T-helper 9 cell (primary cell): Measurements from ENCODE around the gene ITSN1.
A peak's percentile ranks its signal among the peaks of the same experiment; 100 is the strongest.
"Not testable (repeated sequence)": the region's sequence is repeated elsewhere in the genome, so short reads cannot be mapped to it uniquely, and the experiment has no call there.

Source experiments
- DNase-seq: peaks from one replicate; pipeline ENCODE4 v3.0.0-alpha.2; 2020

The ITSN1 gene

DNA sequence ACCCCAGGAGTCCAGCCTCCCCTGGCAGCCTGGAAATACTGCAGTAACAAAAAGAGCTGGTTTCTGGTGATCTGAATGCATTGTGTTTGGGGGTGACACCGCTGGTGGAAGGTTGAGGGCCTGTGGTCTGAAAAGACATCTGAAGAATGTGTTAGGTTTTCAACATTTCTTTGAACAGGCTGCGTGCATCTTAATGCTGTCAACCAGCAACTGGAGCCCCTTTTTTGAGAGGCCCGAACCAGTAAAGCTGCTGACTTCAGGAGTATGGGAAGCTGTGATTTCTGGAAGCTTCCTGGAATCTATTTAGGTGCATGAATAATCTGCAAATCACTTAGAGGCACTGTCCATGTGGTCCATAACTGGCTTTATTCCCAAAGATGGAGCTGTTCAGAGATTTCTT is 256.3 kb downstream of the ITSN1 start:
- DNase-seq = no peak

DNA sequence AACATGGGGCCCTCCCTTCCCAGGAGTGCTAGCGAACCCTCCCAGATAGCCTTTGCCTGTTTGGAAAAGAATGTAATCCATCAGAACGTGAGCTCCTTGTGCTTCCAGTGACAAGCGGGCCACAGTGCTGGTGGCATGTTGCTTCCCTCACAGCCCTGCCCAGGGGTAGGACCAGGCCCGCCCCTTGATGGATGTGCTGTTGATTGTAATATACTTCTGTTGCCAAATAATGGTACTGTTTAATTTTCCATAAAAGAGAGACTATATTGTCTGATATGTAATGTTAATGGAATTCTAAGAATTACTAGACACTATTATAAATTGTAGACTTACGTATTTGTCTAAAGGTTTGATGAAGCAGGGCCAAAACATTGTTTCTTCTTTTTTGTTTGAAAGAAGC is 256.9 kb downstream of the ITSN1 start:
- no peak for DNase-seq

DNA sequence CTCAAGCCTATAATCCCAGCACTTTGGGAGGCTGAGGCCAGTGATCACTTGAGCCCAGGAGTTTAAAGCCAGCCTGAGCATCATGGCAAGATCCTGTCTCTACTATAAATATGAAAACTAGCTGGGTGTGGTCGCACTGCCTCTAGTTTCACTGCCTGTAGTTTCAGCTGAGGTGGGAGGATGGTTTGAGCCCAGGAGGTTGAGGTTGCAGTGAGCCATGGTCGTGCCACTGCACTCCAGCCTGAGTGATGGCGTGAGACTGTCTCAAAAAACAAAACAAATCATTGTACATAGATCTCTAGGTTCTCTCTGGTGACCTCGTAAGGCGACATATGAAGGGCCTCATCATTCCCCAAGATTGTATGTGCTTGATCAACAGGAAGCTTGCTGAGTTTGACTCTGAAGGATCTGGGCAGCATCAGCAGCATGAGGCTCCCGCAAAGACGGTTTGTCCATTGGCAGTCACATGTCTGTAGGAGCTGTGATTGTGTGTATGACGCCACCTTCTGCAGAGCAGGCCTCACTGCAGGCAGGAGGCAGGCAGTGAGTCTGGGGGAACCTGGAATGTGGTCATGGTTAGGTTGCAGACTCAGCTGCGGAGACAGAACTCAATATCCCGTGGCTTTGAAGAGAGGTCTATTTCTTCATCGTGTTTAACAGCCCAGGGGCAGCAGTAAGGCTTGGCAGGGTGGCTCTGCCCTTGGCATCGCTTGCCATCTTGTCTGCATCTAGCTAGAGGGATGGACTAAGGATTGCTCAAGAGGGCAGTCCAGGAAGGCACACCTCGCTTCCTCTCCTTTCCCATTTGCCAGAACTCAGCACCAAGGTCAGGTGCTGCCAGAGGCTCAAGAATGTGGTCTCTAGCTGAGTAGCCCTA is 259.3 kb downstream of the ITSN1 start:
- DNase-seq = no peak

DNA sequence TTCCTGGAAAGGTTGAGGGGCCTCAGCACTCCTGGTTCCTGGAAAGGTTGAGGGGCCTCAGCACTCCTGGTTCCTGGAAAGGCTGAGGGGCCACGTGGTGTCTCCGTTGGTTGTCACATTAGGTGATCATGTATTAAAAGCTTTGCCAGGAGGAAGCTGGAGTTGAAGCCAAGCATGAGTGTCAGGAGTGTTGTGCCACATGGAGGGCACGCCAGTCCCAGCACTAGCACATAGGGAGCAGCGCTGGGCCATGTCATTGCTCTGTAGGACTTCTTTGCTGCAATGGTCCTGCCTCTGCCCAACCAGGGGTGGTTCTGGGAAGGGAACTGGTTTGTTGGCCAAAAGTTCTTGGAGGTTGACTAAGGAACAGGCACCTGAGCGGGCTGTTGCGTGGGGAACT is 260.0 kb downstream of the ITSN1 start:
- no peak for DNase-seq

DNA sequence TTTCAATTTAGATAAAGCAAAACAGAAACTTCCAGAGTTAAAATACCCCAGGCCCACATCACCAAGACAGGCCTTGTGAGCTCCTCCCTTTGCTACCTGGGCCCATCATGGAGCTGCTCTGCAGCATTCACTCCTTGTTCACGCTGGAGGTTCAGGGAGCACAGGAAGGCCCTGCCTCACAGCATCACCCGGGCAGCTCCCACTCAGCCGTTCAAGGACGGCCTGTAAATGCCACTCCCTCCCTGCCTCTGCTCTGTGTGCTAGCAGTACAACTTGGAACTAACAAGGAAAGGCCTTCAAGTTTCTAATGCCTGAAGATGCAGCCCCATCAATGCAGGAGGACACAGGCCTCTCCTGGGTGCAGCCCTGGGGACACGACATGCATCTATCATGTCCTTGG is 261.7 kb downstream of the ITSN1 start:
- no peak for DNase-seq

DNA sequence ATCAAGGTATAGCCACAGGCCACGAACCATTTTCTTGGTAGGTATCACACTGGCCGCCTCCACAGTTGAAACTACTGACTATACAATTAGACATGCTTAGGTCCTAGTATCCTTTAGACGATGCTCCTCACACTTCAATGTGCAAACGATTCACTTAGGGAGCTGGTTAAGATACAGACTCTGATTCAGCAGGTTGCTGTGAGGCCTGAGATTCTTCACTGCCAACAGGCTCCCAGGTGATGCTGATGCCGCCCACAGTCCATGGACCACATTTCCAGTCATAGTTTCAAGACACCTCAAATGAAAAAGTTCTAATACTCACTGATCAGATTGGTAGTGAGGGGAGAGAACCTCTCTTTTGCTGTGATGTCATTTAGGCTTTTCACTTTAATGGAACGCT is 266.5 kb downstream of the ITSN1 start:
- DNase-seq = no peak

DNA sequence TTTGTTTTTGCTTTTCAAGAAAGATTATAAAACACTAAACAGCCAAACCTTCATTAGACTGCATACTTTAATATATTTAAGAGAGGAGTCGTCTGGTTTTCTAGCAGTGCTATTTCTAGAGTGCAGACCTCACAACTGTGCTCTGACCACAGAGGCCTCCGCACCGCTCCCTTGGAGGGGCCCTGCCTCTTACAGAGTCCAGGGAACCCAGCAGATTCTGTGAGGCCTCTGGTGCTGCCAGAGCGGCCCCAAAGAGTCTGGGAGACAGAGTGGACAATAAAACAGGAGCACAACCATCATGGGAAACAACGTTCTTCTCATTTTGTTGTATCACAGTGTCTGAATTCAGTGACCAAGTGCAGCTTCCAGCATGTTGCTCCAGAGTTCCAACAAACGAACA is 267.5 kb downstream of the ITSN1 start:
- DNase-seq = no peak

DNA sequence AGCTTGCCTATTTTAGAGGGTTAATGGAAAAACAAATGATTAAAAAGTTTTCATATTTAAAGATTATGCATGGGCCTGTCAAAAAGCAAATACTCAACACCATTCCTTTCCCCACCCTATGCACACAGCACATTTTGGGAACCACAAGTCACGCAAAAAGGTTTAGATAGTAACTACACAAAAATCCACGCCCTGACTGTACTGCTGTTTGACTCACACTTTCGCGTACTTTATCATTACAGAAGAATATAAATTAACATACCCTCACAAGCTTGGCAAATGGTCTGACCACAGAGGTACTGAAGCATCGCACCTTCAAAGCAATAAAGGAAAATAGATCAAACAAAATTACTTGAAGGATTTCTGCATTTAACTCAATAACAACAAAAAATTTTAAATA is 271.9 kb downstream of the ITSN1 start:
- DNase-seq = no peak

DNA sequence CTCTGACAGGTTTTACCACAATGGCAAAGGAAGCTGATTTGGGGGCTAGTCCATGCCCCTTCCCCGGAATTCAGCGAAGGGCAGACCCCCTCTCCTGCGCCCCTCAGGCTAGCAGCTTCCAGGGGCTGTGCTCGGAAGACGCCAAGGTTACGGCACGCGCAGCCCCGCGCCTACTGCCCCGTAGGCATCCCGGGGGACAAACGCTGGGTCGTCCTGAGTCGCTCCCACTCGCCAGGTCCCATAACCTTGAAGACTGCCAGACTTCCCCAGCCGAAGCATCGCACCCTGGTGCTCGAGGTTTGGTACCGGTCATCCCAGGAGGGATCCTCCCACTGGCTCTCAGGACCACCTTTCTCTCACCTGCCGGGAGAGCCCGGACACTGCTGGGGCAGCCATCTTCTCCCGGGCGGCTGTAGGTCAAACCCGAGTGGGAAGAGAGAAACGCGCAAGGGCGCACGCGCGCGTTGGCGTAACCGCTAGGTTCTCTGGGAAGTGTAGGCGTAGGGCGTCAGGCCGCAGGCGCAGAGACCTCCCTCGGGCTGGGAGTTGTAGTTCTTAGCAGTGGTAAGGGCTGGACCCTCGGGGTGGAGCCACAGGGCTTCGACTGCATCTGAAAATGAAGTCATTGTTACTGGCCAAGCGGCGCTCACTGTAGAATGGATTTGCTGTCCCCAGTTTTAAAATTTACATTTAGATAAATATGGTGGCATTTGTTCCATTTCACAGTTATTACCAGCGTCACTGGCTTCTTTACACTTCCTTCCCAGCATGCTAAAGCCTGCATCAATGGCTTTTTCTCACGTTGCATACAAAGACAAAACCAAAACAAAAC is 273.3 kb downstream of the ITSN1 start, which contains the start of gene ATP5PO:
Gene ATP5PO, minus strand, starts transcription at position 437 of the 832 bp plus-strand sequence. Its CDS starts 41 bp downstream, at position 396.
- peak; percentile 89 for DNase-seq

DNA sequence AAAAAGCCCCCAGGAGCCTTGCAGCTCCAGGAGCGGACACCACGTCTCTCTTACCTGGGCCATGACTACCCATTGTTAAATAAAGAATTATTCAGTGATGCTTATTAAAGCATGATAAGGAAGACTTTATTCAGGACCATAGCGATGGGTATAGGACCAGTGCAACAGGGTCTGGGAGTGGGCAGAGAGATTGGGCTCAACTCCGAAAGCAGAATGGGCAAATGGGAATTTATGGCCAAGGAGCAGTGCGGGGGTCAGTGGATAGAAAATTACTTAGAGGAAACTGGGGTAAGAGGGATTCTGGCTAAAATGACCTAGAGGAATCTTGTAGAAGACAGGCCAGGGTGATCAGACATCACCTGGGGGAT is 273.9 kb downstream of the ITSN1 start:
- DNase-seq = no peak

DNA sequence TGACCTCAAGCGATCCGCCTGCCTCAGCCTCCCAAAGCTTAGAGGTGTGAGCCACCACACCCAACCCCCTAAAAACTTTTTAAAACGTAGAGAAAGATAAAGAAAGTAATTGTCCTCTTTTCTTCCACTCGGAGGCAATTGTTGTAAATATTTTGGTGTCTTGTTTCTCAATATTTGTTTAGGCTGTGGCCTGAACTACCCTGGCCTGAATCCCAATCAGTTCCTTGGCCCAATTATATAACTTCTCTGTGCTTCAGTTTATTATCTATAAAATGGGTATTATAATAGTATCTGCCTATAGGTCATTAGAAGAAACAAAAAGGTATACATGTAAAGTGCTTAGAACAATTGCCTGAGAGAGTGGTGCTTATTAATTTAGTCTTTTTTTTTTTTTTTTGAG is 275.1 kb downstream of the ITSN1 start:
- DNase-seq = no peak

DNA sequence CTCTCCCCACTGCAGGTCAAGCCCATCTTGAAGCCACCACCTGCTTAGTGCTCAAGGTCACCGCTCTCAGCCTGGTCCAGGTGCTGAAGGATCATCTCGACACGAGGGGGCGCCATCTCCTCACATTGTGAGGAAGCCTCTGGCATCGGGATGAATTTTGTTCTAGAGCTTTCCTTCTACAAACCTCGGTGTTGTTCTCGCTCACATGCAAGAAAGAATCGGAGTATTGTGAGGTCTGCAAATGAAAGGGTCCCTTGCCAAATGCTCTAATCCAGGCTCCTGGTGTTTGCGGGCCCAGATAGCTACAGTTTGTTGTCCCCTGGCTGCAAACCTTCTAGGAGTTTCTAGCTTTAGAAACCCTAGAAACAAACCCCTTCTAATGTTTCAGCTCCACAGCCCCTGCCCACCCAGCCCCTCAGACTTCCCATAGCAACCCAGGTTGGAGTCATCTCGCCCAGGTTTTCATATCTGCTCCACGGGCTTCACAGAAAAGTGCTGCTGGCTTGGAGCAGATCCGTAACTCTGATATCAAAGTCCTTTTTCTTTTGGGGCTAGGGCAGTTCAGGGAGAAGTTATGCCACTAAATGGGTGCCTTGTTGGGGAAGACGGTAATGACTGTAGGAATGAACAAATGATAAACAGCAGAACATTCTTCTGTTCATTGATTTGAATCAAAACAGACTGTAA is 281.9 kb downstream of the ITSN1 start:
- peak; percentile 96 for DNase-seq

DNA sequence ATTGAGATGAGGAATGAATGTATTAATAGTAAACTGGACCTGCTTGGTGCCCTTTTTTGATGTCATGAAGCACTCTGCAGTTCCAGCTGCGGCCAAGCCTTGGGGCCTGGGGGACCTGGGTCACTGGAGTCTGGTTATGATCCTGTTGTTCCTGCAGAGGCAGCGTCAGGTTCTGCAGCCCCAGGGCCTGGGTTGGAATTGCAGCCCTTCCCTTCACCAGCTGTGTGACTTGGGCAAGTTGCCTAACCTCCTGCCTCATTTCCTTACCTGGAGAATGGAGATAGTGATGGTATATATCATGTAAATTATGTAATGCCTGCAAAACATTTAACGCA is 282.4 kb downstream of the ITSN1 start:
- no peak for DNase-seq

DNA sequence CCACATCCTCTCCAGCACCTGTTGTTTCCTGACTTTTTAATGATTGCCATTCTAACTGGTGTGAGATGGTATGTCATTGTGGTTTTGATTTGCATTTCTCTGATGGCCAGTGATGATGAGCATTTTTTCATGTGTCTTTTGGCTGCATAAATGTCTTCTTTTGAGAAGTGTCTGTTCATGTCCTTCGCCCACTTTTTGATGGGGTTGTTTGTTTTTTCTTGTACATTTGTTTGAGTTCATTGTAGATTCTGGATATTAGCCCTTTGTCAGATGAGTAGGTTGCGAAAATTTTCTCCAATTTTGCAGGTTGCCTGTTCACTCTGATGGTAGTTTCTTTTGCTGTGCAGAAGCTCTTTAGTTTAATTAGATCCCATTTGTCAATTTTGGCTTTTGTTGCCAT is 283.9 kb downstream of the ITSN1 start:
- DNase-seq = not testable (repeated sequence)

DNA sequence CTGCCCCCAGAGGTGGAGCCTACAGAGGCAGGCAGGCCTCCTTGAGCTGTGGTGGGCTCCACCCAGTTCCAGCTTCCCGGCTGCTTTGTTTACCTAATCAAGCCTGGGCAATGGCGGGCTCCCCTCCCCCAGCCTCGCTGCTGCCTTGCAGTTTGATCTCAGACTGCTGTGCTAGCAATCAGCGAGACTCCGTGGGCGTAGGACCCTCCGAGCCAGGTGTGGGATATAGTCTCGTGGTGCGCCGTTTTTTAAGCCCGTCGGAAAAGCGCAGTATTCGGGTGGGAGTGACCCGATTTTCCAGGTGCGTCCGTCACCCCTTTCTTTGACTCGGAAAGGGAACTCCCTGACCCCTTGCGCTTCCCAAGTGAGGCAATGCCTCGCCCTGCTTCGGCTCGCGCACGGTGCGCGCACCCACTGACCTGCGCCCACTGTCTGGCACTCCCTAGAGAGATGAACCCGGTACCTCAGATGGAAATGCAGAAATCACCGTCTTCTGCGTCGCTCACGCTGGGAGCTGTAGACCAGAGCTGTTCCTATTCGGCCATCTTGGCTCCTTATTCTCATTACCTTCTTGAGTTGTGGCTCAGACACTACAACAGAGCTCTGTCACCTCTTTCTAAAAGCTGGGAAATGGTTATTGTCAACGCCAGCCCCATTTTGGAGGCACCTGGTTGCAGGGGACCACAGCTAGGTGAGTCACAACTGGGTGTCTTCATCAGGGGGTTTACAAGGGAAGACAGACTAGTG is 288.9 kb downstream of the ITSN1 start:
- DNase-seq = peak; percentile 56

DNA sequence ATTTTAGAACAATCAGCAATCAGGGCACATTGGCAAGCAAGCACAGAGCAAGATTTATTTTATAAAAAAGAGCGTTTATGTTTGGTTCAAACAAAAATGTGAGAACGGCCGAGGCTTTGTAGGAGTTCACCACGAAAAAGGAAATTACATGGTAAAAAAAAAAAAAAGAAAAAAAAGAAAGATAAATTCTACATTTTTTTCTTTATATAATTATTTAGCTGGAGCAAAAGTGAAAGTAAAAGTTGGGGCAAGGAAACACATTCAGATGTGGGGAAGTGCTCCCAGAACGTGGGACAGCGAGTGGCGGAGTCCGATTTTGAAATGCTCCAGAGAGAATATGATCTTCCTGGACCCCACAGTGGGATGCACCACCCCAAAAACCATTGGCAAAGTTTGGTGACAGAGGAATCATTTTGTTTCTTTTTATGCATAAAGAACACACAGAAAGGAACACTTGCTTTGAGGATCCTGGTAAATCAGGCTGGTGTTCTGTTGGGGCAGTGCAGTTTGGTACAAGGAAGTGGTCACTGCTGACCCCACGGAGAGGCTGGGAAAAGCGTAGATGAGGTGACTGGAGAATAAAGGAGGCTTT is 289.6 kb downstream of the ITSN1 start:
- DNase-seq = no peak

DNA sequence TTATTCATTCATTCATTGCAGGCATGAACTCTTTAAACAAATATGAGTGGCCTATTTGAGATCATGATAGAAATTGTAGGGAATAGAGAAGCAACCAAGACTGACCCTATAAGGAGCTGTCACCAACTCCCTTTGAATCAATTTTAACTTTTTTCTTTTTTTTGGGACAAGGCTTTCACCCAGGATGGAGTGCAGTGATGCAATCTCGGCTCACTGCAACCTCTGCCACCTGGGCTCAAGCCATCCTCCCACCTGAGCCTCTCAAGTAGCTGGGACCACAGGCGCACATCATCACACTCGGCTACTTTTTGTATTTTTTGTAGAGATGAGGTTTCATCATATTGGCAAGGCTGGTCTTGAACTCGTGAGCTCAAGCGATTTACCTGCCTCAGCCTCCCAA is 290.4 kb downstream of the ITSN1 start:
- DNase-seq = no peak

DNA sequence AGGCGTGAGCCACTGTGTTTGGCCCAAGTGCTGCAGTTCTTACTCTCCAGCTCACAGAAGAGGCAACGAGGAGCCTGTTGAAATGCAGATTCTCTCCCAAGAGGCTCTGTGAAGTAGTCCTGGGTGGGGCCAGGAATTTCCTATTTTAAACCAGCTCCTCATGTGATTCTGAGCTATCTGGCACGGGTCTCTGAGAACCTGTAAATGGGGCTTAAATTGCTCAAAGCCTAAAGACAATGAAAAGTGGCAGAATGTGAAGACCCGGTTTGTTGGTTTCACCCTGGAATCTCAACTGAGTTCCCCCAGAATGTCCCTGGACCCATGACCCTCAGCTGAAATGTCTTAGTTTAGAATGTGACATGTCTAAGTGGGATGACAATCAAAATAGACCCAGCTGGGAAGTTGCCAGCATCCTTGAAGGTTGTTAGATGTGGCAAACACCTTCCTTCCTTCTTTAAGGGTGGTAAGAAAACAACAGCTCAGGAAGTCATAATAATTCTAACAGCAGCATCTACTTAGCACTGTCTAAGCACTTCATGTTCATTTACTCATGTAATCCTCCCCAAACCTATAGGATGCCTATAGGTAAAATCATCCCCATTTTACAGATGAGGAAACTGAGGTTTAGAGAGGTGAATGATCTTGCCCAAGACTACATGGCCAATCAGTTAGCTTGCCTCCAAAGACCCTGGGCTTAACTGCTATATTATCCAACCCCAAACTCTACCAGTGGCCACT is 294.2 kb downstream of the ITSN1 start:
- DNase-seq = peak; percentile 45

DNA sequence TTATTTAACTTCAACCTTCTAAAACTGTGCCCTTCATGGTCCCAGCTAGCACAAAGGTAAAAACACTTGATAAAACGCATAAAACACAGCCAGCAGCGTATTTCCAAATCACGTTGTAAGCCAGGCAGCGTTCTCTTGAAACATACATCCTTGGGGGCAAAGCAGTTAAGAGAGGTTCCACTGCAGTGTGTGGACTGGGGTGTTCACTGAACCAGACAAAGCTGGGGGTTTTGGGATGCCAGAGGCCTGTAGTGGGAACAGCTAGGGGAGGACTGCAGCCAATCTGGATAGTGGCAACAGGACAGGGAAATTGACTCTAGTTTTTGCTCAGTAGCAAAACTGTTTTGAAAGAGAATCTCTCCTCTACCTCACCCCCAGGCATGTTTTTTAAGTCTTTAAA is 294.8 kb downstream of the ITSN1 start:
- no peak for DNase-seq

DNA sequence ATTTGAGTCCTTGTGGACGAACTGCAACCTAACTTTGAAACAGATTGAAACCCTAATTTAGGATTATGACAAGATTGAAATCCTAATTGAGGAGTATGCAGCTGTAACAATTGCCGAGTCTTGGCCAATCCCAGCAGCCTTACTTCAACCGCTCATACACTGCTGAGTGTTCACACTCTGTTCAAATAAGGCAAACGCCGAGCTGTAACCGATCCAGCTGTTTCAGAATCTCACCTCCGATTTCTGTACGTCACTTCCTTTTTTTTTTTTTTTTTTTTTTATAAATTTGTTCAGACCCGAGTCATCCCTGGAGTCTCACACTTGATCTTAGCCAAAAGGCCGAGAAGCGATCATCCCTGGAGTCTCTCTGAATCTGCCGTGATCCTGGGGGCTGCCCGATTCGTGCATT is 295.6 kb downstream of the ITSN1 start:
- DNase-seq = no peak

DNA sequence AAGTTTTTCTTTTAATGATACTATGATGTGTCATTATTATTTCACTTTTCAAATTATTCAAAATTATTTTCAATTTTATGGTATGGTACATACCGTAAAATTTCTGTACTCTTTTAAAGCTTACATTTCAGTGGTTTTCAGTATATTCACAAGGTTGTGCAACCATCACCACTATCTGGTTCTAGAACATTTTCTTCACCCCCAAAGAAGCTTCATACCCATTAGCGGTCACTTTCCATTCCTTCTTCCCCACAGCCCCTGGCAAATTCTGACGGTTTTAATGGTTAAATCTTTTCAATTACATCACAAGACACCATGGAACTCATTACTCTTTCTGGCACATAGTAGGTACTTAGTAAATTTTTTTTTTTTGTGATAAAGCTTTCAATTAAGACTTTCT is 296.1 kb downstream of the ITSN1 start:
- DNase-seq = no peak

DNA sequence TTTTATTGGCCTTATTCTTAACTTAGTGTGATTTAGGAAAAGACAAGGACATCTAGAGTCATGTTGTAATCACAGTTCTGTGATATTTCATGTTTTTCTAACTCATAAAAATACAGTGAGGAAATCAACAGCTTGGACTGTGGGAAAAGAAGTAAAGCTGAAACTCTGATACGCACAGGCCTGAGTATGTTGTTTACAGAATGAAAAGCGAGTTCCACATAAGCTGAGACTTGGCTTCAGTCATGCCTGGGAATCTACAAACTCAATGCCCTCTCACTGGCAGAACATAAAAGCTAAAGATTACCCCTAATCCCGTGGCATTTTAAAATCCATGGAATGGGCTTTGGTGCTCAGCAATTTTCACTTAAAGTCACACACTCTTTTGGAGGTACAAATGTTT is 296.9 kb downstream of the ITSN1 start:
- no peak for DNase-seq
